H1 (cell line): ENCODE data around the gene CSNK1G3. TPM values are rescaled to one million over a fixed set of nuclear protein-coding genes. Genes with fewer than 3 reads are reported as not detected.

Experiments used
- EP300 ChIP-seq, 2 experiments: IDR thresholded peaks; 1 replicate in 1 of 2; 2 replicates in 1 of 2; pipeline ENCODE4 v1.6.1; 2011 to 2012; ENCODE audit warnings: low read depth in 2 of 2, low read length in 2 of 2, mild to moderate bottlenecking in 2 of 2, borderline replicate concordance in 1 of 2, inconsistent platforms in 1 of 2, moderate library complexity in 1 of 2
- polyA plus RNA-seq, 7 experiments: library from polyadenylated mRNA; depleted of rRNA in 3 of 7; stranded (reverse) in 5 of 7; unstranded in 2 of 7; fragments of >200 nt in 5 of 7; fragments of 200-250 nt in 2 of 7; gene quantifications; 1 replicate in 5 of 7; 2 replicates in 1 of 7; 4 replicates in 1 of 7; pipeline versions ENCODE4 v1.2.1 to v1.2.3, GENCODE V29; 2011 to 2013; ENCODE audit warnings: missing spikeins in 2 of 7, mixed read lengths in 2 of 7
- total RNA-seq: library from RNA; stranded (reverse); fragmentation: NEBNext Ultra II Directional; extraction: Animal tissue kit (Norgen Biotek cat#: 25700); gene quantifications from 2 replicates; pipeline ENCODE4 v1.2.1, GENCODE V29; 2021

The CSNK1G3 gene
- total and polyA plus RNA-seq, 2 of the 8 experiments (the other 6 are each of a cell fraction or from before 2014, with no cell fraction given), result 10.6 to 58.9 TPM

DNA sequence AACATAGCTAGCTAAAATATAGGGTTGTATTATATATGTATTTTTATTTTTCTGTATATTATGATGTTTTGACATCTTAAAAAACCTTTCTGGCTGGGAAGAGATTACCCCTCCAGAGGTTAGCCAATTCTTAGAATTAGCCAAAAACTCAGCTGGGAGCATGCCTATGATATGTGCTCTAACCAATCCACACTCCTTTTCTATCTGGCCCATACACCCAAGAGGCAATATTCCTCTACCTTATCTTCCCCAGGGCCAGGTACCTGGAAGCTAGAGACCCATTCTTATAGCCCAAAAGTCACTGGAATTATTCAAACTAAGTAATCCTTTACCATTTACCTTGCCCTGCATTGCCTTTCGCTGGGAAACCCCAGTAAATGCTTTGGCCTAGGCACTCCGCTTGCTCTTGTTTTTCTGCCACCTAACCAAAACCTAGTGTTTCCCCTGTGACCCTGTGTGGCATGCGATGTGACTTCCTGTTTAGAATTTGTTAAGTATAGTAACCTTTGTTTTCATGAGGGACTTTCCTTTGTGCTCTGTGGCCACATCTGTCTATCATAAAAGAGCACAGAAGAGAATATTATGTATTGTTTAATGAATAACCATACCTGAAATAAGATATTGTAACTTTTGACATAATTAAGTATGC is 37.4 kb downstream of the CSNK1G3 start (continued):
- no peak for TF ChIP-seq EP300 (IDR thresholded peaks at IDR 0.05; ENCODE audit: borderline replicate concordance in 1 of 2, low read depth in 2 of 2, low read length in 2 of 2)
- TF ChIP-seq, all 59 proteins: peak for 0
